Uterus (tissue), 4 donors: ENCODE results near the gene ZNF429. TPM values are rescaled to one million over a fixed set of nuclear protein-coding genes. Genes with fewer than 3 reads are reported as not detected.
"Not testable (repeated sequence)": the region's sequence is repeated elsewhere in the genome, so short reads cannot be mapped to it uniquely, and the experiment has no call there.

Experiments used
- DNase-seq, 2 donors: peaks; one replicate each; pipeline ENCODE4 v3.0.0-alpha.2; 2019 to 2020
- H3K27ac ChIP-seq, 2 donors: fragments of 200-600 bp; sonication (generic); 1 replicate in 1 of 2; 2 replicates in 1 of 2; pipeline ENCODE4 v1.5.1; 2016 to 2018
- H3K27me3 ChIP-seq, 2 donors: fragments of 200-600 bp; sonication (generic); one replicate each; pipeline ENCODE4 v1.5.1; 2018 to 2019; ENCODE audit warnings: control low read depth in 1 of 2
- H3K36me3 ChIP-seq, 2 donors: fragments of 200-600 bp; sonication (generic); one replicate each; pipeline ENCODE4 v1.5.1; 2019; ENCODE audit warnings: control low read depth in 1 of 2
- H3K4me1 ChIP-seq, 2 donors: fragments of 200-600 bp; sonication (generic); one replicate each; pipeline ENCODE4 v1.5.1; 2018 to 2019; ENCODE audit warnings: control low read depth in 1 of 2
- H3K4me3 ChIP-seq, 2 donors: fragments of 200-600 bp; sonication (generic); 1 replicate in 1 of 2; 2 replicates in 1 of 2; pipeline ENCODE4 v1.5.1; 2018 to 2019; ENCODE audit warnings: mild to moderate bottlenecking in 1 of 2
- H3K9me3 ChIP-seq, 2 donors: fragments of 200-600 bp; sonication (generic); one replicate each; pipeline ENCODE4 v1.5.1; 2019; ENCODE audit warnings: control low read depth in 1 of 2
- CTCF ChIP-seq, 4 experiments: fragments of 200-600 bp in 2 of 4; fragments of 450-650 bp in 2 of 4; sonication (generic) in 2 of 4; IDR thresholded peaks; one replicate each; pipeline ENCODE4 v1.5.1; 2016 to 2019; ENCODE audit warnings: antibody characterized with exemption in 4 of 4, mild to moderate bottlenecking in 2 of 4, moderate library complexity in 1 of 4
- POLR2A ChIP-seq, 2 donors: fragments of 450-650 bp; IDR thresholded peaks; one replicate each; pipeline ENCODE4 v1.6.1; 2016; ENCODE audit warnings: antibody characterized with exemption in 2 of 2, mild to moderate bottlenecking in 1 of 2, moderate library complexity in 1 of 2
- intact Hi-C: fragments of 100-400 bp; cut with DNase I; formaldehyde crosslinking; loops from one replicate; pipeline ENCODE4 v1.15.1; 2023; ENCODE audit warnings: low total_unique reads
- total RNA-seq, 4 donors: library from RNA; depleted of rRNA in 3 of 4; stranded (reverse); fragments of >200 nt in 3 of 4; gene quantifications; one replicate each; pipeline versions ENCODE4 v1.1.0 to v1.2.4, GENCODE V29; 2014 to 2023
- donor health status: DM: yes; HTN: yes; CAD: no.

ZNF429 gene
- total RNA-seq, 4 donors from 2014 or later, result 3.3 to 17.0 (median 15.9) TPM

- no peaks in the 10 kb centered on the region for H3K36me3 ChIP-seq
- no peaks in the 10 kb centered on the region for H3K9me3 ChIP-seq
- H3K27me3 ChIP-seq, result no peaks in the 10 kb centered on the region
- H3K27ac ChIP-seq, result peak overlapping the region; percentile 84 to 91
- no peak for DNase-seq
- peak overlapping the region in 1 of 2 donors; percentile 5 for H3K4me3 ChIP-seq
- H3K4me1 ChIP-seq, result peaks cover 0 to 6% of the 10 kb centered on the region in 2 donors
- TF ChIP-seq CTCF (IDR thresholded peaks at IDR 0.05) (no peak), POLR2A (IDR thresholded peaks at IDR 0.05) (no peak)
- intact Hi-C loops, result no loop called here
Observed at GRCh38 chr19:21602082-21602658, 96.8 kb downstream of the ZNF429 start.

- H3K27me3 ChIP-seq, intact Hi-C loops, DNase-seq, H3K36me3 ChIP-seq, H3K9me3 ChIP-seq, H3K4me1 ChIP-seq: not testable (repeated sequence)
- H3K4me3 ChIP-seq, result peak overlapping the region in 1 of 2 donors; percentile 5
- H3K27ac ChIP-seq, result peak overlapping the region; percentile 84 to 91
Observed at GRCh38 chr19:21602659-21603430, 97.4 kb downstream of the ZNF429 start.

- no peak for TF ChIP-seq CTCF (IDR thresholded peaks at IDR 0.05)
- TF ChIP-seq POLR2A (IDR thresholded peaks at IDR 0.05), result no peak
- peak overlapping the region; percentile 42 to 44 for H3K4me3 ChIP-seq
- intact Hi-C loops, result no loop called here
- no peak for DNase-seq
- H3K9me3 ChIP-seq, result no peaks in the 10 kb centered on the region
- H3K27ac ChIP-seq, result peak overlapping the region; percentile 84 to 91
- H3K27me3 ChIP-seq, result no peaks in the 10 kb centered on the region
- no peaks in the 10 kb centered on the region for H3K36me3 ChIP-seq
- peaks cover 0 to 6% of the 10 kb centered on the region in 2 donors for H3K4me1 ChIP-seq
Observed at GRCh38 chr19:21603431-21604231, 98.2 kb downstream of the ZNF429 start.

GRCh38 chr19:21604351-21604926 is 99.0 kb downstream of the ZNF429 start:
- no peak for DNase-seq
- peaks cover 0 to 6% of the 10 kb centered on the region in 2 donors for H3K4me1 ChIP-seq
- peak overlapping the region; percentile 42 to 44 for H3K4me3 ChIP-seq
- peak overlapping the region; percentile 84 to 91 for H3K27ac ChIP-seq
- intact Hi-C loops, result no loop called here
- H3K36me3 ChIP-seq, result no peaks in the 10 kb centered on the region
- no peaks in the 10 kb centered on the region for H3K9me3 ChIP-seq
- no peaks in the 10 kb centered on the region for H3K27me3 ChIP-seq
- no peak for TF ChIP-seq CTCF (IDR thresholded peaks at IDR 0.05)
- TF ChIP-seq POLR2A (IDR thresholded peaks at IDR 0.05), result no peak

Other genes with a start within 250 kb of the ZNF429 start
- 10 to 100 TPM in 3 of 4 donors, 1 to 10 TPM in 1; 2.3 to 30.4 (median 26.1) TPM for gene ZNF708, start 176.2 kb upstream of the ZNF429 start, total RNA-seq
- 10 to 100 TPM in 1 of 4 donors, 1 to 10 TPM in 1, under 1 TPM in 2; 0.59 to 48.8 (median 3.3) TPM for gene ZNF738, start 146.6 kb upstream of the ZNF429 start, total RNA-seq
- 10 to 100 TPM; 23.5 to 59.4 (median 42.7) TPM for gene ZNF493, start 108.5 kb upstream of the ZNF429 start, total RNA-seq